Small intestine (tissue), 7 donors: ENCODE measurements around the gene RERE. TPM values are rescaled to one million over a fixed set of nuclear protein-coding genes. Genes with fewer than 3 reads are reported as not detected.

Experiments used
- DNase-seq, 2 donors: peaks; one replicate each; pipeline versions ENCODE4 v3.0.0 to v3.0.0-alpha.2; 2013
- FAIRE-seq: peaks from 2 replicates; lab custom pipeline; 2012; peaks lifted over from hg19 to GRCh38; lab: Jason Lieb, UNC
- H3K27ac ChIP-seq, 3 donors: one replicate each; pipeline ENCODE4 v1.5.1; 2013; ENCODE audit warnings: low read length in 2 of 3, mild to moderate bottlenecking in 2 of 3, control low read depth in 1 of 3, inconsistent platforms in 1 of 3, low read depth in 1 of 3, moderate library complexity in 1 of 3
- H3K27me3 ChIP-seq, 3 donors: one replicate each; pipeline ENCODE4 v1.6.1; 2013; ENCODE audit warnings: low read length in 3 of 3, inconsistent platforms in 1 of 3; ENCODE audit not compliant: control insufficient read depth in 3 of 3, insufficient read depth in 3 of 3
- H3K36me3 ChIP-seq, 3 donors: one replicate each; pipeline ENCODE4 v1.6.1; 2013; ENCODE audit warnings: low read length in 3 of 3, inconsistent platforms in 1 of 3, low read depth in 1 of 3, mild to moderate bottlenecking in 1 of 3, moderate library complexity in 1 of 3; ENCODE audit not compliant: control insufficient read depth in 3 of 3, insufficient read depth in 2 of 3
- H3K4me1 ChIP-seq, 3 donors: one replicate each; pipeline ENCODE4 v1.6.1; 2013; ENCODE audit warnings: low read length in 2 of 3, inconsistent platforms in 1 of 3, low read depth in 1 of 3, mild to moderate bottlenecking in 1 of 3, moderate library complexity in 1 of 3; ENCODE audit not compliant: control insufficient read depth in 3 of 3, insufficient read depth in 2 of 3
- H3K4me3 ChIP-seq, 3 donors: one replicate each; pipeline ENCODE4 v1.5.1; 2013; ENCODE audit warnings: low read length in 3 of 3, control low read depth in 1 of 3, inconsistent platforms in 1 of 3, low read depth in 1 of 3, mild to moderate bottlenecking in 1 of 3, moderate library complexity in 1 of 3
- H3K9me3 ChIP-seq, 2 donors: one replicate each; pipeline ENCODE4 v1.6.1; 2013; ENCODE audit warnings: low read depth in 1 of 2, low read length in 1 of 2; ENCODE audit not compliant: control insufficient read depth in 2 of 2, insufficient read depth in 1 of 2
- WGBS, 3 donors: extraction: QIAGEN DNeasy Blood & Tissue Kit; methylation state at CpG; one replicate each; pipeline ENCODE4 v1.1.7; 2013; 5-methylcytosine and 5-hydroxymethylcytosine counted together
- polyA plus RNA-seq, 4 donors: library from polyadenylated mRNA; stranded (reverse) in 3 of 4; unstranded in 1 of 4; fragments of 200-250 nt in 3 of 4; fragments of 120-200 nt in 1 of 4; gene quantifications; one replicate each; pipeline versions ENCODE4 v1.2.1 to v1.2.3, GENCODE V29; 2013
- donor health status: healthy with polysubstance abuse.
- donor health status: control.
- donor health status: control.
- donor health status: Bipolar disorder and iron deficiency.
- donor health status: healthy.

The RERE gene
- polyA plus RNA-seq, 4 donors, result 19.5 to 66.8 (median 25.8) TPM

GRCh38 chr1:8396083-8396785 lies 421.2 kb downstream of the RERE start:
- peak overlapping the region in 1 of 3 donors; percentile 72 for H3K27ac ChIP-seq
- H3K9me3 ChIP-seq, result no peaks in the 10 kb centered on the region

GRCh38 chr1:8395433-8395866 lies 422.0 kb downstream of the RERE start:
- peaks cover 0 to 16% (median 6%) of the 10 kb centered on the region in 3 donors for H3K4me1 ChIP-seq
- WGBS, 3 donors, result 5 to 12% (median 9%) methylated on average over 2 of the region's 2 CpGs
- no peaks in the 10 kb centered on the region for H3K27me3 ChIP-seq
- peak in 1 of 2 donors; percentile 31 for DNase-seq
- H3K36me3 ChIP-seq, result peaks cover 0 to 29% (median 2%) of the 10 kb centered on the region in 3 donors
- H3K9me3 ChIP-seq, result no peaks in the 10 kb centered on the region
- no peak overlapping the region for H3K4me3 ChIP-seq
- H3K27ac ChIP-seq, result peak overlapping the region in 1 of 3 donors; percentile 68
- FAIRE-seq, result no peak

More at GRCh38 chr1:8396083-8396785, 421.2 kb downstream of the RERE start:
- DNase-seq (no peak), FAIRE-seq (no peak)
- WGBS, 3 donors, result 46 to 62% (median 51%) methylated on average over 8 of the region's 8 CpGs
- Histone ChIP-seq H3K4me1 (peaks cover 0 to 16% (median 4%) of the 10 kb centered on the region in 3 donors), H3K27me3 (no peaks in the 10 kb centered on the region), H3K36me3 (peaks cover 0 to 27% (median 2%) of the 10 kb centered on the region in 3 donors), H3K4me3 (no peak overlapping the region)

- peaks cover 0 to 16% (median 6%) of the 10 kb centered on the region in 3 donors for H3K4me1 ChIP-seq
- no peaks in the 10 kb centered on the region for H3K9me3 ChIP-seq
- H3K27me3 ChIP-seq, result no peaks in the 10 kb centered on the region
- DNase-seq (no peak), FAIRE-seq (no peak)
- 60 to 70% (median 67%) methylated on average over 10 of the region's 10 CpGs for WGBS, 3 donors
- no peak overlapping the region for H3K27ac ChIP-seq
- peaks cover 0 to 28% (median 0%) of the 10 kb centered on the region in 3 donors for H3K36me3 ChIP-seq
- H3K4me3 ChIP-seq, result no peak overlapping the region
Observed at GRCh38 chr1:8394456-8395321, 422.8 kb downstream of the RERE start.

GRCh38 chr1:8392522-8392921 lies 424.9 kb downstream of the RERE start:
- H3K4me3 ChIP-seq, result no peak overlapping the region
- H3K9me3 ChIP-seq, result no peaks in the 10 kb centered on the region
- WGBS, 3 donors, result 72 to 89% (median 85%) methylated on average over 7 of the region's 7 CpGs
- FAIRE-seq (no peak), DNase-seq (no peak)
- peaks cover 0 to 20% (median 9%) of the 10 kb centered on the region in 3 donors for H3K4me1 ChIP-seq
- no peak overlapping the region for H3K27ac ChIP-seq
- peaks cover 0 to 36% (median 3%) of the 10 kb centered on the region in 3 donors for H3K36me3 ChIP-seq
- H3K27me3 ChIP-seq, result no peaks in the 10 kb centered on the region

GRCh38 chr1:8390707-8391106 lies 426.7 kb downstream of the RERE start:
- Histone ChIP-seq H3K4me1 (peaks cover 0 to 10% (median 9%) of the 10 kb centered on the region in 3 donors), H3K4me3 (no peak overlapping the region), H3K9me3 (no peaks in the 10 kb centered on the region), H3K27me3 (no peaks in the 10 kb centered on the region), H3K36me3 (peaks cover 0 to 36% (median 3%) of the 10 kb centered on the region in 3 donors), H3K27ac (no peak overlapping the region)
- 78 to 91% (median 82%) methylated on average over 4 of the region's 4 CpGs for WGBS, 3 donors
- DNase-seq, result no peak
- FAIRE-seq, result no peak

- DNase-seq, result no peak
- Histone ChIP-seq H3K36me3 (peaks cover 0 to 42% (median 3%) of the 10 kb centered on the region in 3 donors), H3K27me3 (no peaks in the 10 kb centered on the region)
Observed at GRCh38 chr1:8389958-8390535, 427.4 kb downstream of the RERE start.

GRCh38 chr1:8388732-8389562 lies 428.5 kb downstream of the RERE start:
- FAIRE-seq, result no peak
- 93 to 96% (median 93%) methylated on average over 12 of the region's 12 CpGs for WGBS, 3 donors

More at GRCh38 chr1:8389958-8390535, 427.4 kb downstream of the RERE start:
- no peaks in the 10 kb centered on the region for H3K9me3 ChIP-seq
- 89 to 92% (median 91%) methylated on average over 7 of the region's 7 CpGs for WGBS, 3 donors
- H3K4me1 ChIP-seq, result peaks cover 0 to 10% (median 9%) of the 10 kb centered on the region in 3 donors
- FAIRE-seq, result no peak
- H3K4me3 ChIP-seq, result no peak overlapping the region
- no peak overlapping the region for H3K27ac ChIP-seq

More at GRCh38 chr1:8388732-8389562, 428.5 kb downstream of the RERE start:
- Histone ChIP-seq H3K9me3 (no peaks in the 10 kb centered on the region), H3K27ac (no peak overlapping the region), H3K4me1 (peaks cover 0 to 9% (median 9%) of the 10 kb centered on the region in 3 donors), H3K36me3 (peaks cover 0 to 47% (median 3%) of the 10 kb centered on the region in 3 donors), H3K4me3 (no peak overlapping the region), H3K27me3 (no peaks in the 10 kb centered on the region)
- DNase-seq, result no peak
